OCI-LY7 (cell line): Measurements from ENCODE around the gene RPS6KA5. TPM values are rescaled to one million over a fixed set of nuclear protein-coding genes. Genes with fewer than 3 reads are reported as not detected.
"Not testable (repeated sequence)": the region's sequence is repeated elsewhere in the genome, so short reads cannot be mapped to it uniquely, and the experiment has no call there.

Source experiments
- BruUV-seq: library from RNA; stranded (reverse); fragments of 400-500 nt; replicated peaks from 2 replicates; lab custom pipeline; 2021; lab: Mats Ljungman, UMichigan
- CTCF ChIA-PET: fragments of 300-600 bp; sonication (Branson Sonifier 250); formaldehyde crosslinking; loops from one replicate; lab custom pipeline; 2022; ENCODE audit warnings: antibody characterized with exemption; ENCODE audit not compliant: unreplicated experiment; lab: Charles Lee
- POLR2A ChIA-PET: fragments of 300-600 bp; sonication (Branson Sonifier 250); formaldehyde crosslinking; loops from one replicate; lab custom pipeline; 2022; ENCODE audit warnings: antibody characterized with exemption; lab: Charles Lee
- DNase-seq: peaks from one replicate; pipeline ENCODE4 v3.0.0-alpha.2; 2015; ENCODE audit warnings: low spot score
- H2AFZ ChIP-seq: fragments of 200-600 bp; sonication (generic), shearing (Covaris generic); 2 replicates; pipeline ENCODE4 v1.6.1; 2014; ENCODE audit warnings: mild to moderate bottlenecking, antibody characterized with exemption, low read length, moderate library complexity
- H3K27ac ChIP-seq: fragments of 200-600 bp; sonication (generic); 2 replicates; pipeline ENCODE4 v1.5.1; 2014; ENCODE audit warnings: mixed run types, low read depth, mild to moderate bottlenecking, moderate library complexity, low read length, inconsistent platforms; ENCODE audit not compliant: poor library complexity, severe bottlenecking
- H3K36me3 ChIP-seq: fragments of 200-600 bp; sonication (generic); 2 replicates; pipeline ENCODE4 v1.6.1; 2014; ENCODE audit warnings: mild to moderate bottlenecking, antibody characterized with exemption, low read length, moderate library complexity, mixed read lengths; ENCODE audit not compliant: insufficient read depth
- H3K4me1 ChIP-seq: fragments of 200-600 bp; sonication (generic); 2 replicates; pipeline ENCODE4 v1.5.1; 2014; ENCODE audit warnings: mild to moderate bottlenecking, low read length; ENCODE audit not compliant: insufficient read depth, poor library complexity, severe bottlenecking
- H3K4me2 ChIP-seq: fragments of 200-600 bp; sonication (generic); 2 replicates; pipeline ENCODE4 v1.6.1; 2014; ENCODE audit warnings: mild to moderate bottlenecking, low read length
- H3K4me3 ChIP-seq: fragments of 200-600 bp; sonication (generic); 2 replicates; pipeline ENCODE4 v1.5.1; 2014; ENCODE audit warnings: mild to moderate bottlenecking, low read depth, low read length; ENCODE audit not compliant: poor library complexity, severe bottlenecking
- H3K79me2 ChIP-seq: fragments of 200-600 bp; sonication (generic); 2 replicates; pipeline ENCODE4 v1.6.1; 2016; ENCODE audit warnings: low read depth, mild to moderate bottlenecking, low read length, moderate library complexity, mixed read lengths; ENCODE audit not compliant: insufficient read depth
- H3K9me2 ChIP-seq: fragments of 200-600 bp; sonication (generic); 2 replicates; pipeline ENCODE4 v1.6.1; 2016; ENCODE audit warnings: mild to moderate bottlenecking, low read length, mixed read lengths; ENCODE audit not compliant: insufficient read depth
- H3K9me3 ChIP-seq: fragments of 200-600 bp; sonication (generic); 2 replicates; pipeline ENCODE4 v1.6.1; 2014; ENCODE audit warnings: mild to moderate bottlenecking, mixed run types, low read length, mixed read lengths
- H4K20me1 ChIP-seq: fragments of 200-600 bp; sonication (generic); 2 replicates; pipeline ENCODE4 v1.6.1; 2014; ENCODE audit warnings: mild to moderate bottlenecking, antibody characterized with exemption, low read length, moderate library complexity, mixed read lengths; ENCODE audit not compliant: insufficient read depth
- CTCF ChIP-seq: fragments of 200-600 bp; sonication (generic); conservative IDR thresholded peaks from 2 replicates; pipeline ENCODE4 v1.5.1; 2014; ENCODE audit warnings: mild to moderate bottlenecking, antibody characterized with exemption, low read length, moderate library complexity, mixed read lengths
- EZH2phosphoT487 ChIP-seq: fragments of 200-600 bp; sonication (generic); IDR thresholded peaks from 2 replicates; pipeline ENCODE4 v1.6.1; 2018; ENCODE audit warnings: low read depth, borderline replicate concordance, mild to moderate bottlenecking, mixed run types, antibody characterized with exemption, low read length, moderate library complexity, mixed read lengths
- intact Hi-C: fragments of 100-400 bp; cut with micrococcal nuclease; formaldehyde crosslinking; loops from one replicate; pipeline ENCODE4 v1.10.0; 2022; ENCODE audit not compliant: unreplicated experiment
- total RNA-seq, 2 experiments: library from RNA; depleted of rRNA in 1 of 2; stranded (reverse); fragments of >200 nt in 1 of 2; shearing (Covaris generic) in 1 of 2; gene quantifications; 2 replicates each; pipeline ENCODE4 v1.2.3, GENCODE V29; 2014 to 2022

Gene RPS6KA5
- total RNA-seq, 2 experiments from 2014 or later = 9.6 to 12.7 TPM

GRCh38 chr14:91103116-91103515 is 42.7 kb upstream of the RPS6KA5 start:
- H3K4me1 ChIP-seq = no peaks in the 10 kb centered on the region
- H4K20me1 ChIP-seq = no peaks in the 10 kb centered on the region
- H3K4me3 ChIP-seq = no peak overlapping the region
- intact Hi-C loops = no loop called here
- CTCF ChIA-PET = no interaction called here
- H3K79me2 ChIP-seq = no peaks in the 10 kb centered on the region
- no peaks in the 10 kb centered on the region for H3K36me3 ChIP-seq
- no peak for DNase-seq
- TF ChIP-seq EZH2phosphoT487 = no peak
- TF ChIP-seq CTCF = no peak
- no TSS peak for BruUV-seq
- POLR2A ChIA-PET = no interaction called here
- H3K27ac ChIP-seq = no peak overlapping the region
- H3K9me2 ChIP-seq = no peaks in the 10 kb centered on the region
- H3K9me3 ChIP-seq = no peaks in the 10 kb centered on the region
- H3K4me2 ChIP-seq = no peak overlapping the region
- H2AFZ ChIP-seq = no peak overlapping the region

GRCh38 chr14:91100102-91100501 is 39.7 kb upstream of the RPS6KA5 start:
- no TSS peak for BruUV-seq
- no peaks in the 10 kb centered on the region for H3K9me2 ChIP-seq
- intact Hi-C loops = no loop called here
- no peaks in the 10 kb centered on the region for H4K20me1 ChIP-seq
- H3K36me3 ChIP-seq = no peaks in the 10 kb centered on the region
- no peak overlapping the region for H3K4me3 ChIP-seq
- no peak overlapping the region for H2AFZ ChIP-seq
- no peak for TF ChIP-seq CTCF
- TF ChIP-seq EZH2phosphoT487 = no peak
- H3K27ac ChIP-seq = no peak overlapping the region
- no peaks in the 10 kb centered on the region for H3K9me3 ChIP-seq
- no peak for DNase-seq
- ChIA-PET CTCF (no interaction called here), POLR2A (interaction anchor here (0.6 to 1.1 kb wide), 3 partner anchors 33 to 172 kb away, joined by 3 read pairs; no protein-coding TSS in a partner anchor)
- H3K4me1 ChIP-seq = no peaks in the 10 kb centered on the region
- H3K79me2 ChIP-seq = no peaks in the 10 kb centered on the region
- H3K4me2 ChIP-seq = no peak overlapping the region

GRCh38 chr14:91098591-91098990 is 38.1 kb upstream of the RPS6KA5 start:
- DNase-seq = no peak
- no peaks in the 10 kb centered on the region for H3K36me3 ChIP-seq
- no peaks in the 10 kb centered on the region for H3K9me2 ChIP-seq
- H2AFZ ChIP-seq = no peak overlapping the region
- intact Hi-C loops = no loop called here
- H3K27ac ChIP-seq = no peak overlapping the region
- no peak overlapping the region for H3K4me3 ChIP-seq
- TF ChIP-seq CTCF (no peak), EZH2phosphoT487 (no peak)
- no peak overlapping the region for H3K4me2 ChIP-seq
- no peaks in the 10 kb centered on the region for H4K20me1 ChIP-seq
- CTCF ChIA-PET = no interaction called here
- no peaks in the 10 kb centered on the region for H3K9me3 ChIP-seq
- H3K4me1 ChIP-seq = no peaks in the 10 kb centered on the region
- POLR2A ChIA-PET = interaction anchor here (0.6 to 1.1 kb wide), 4 partner anchors 10 to 18 kb away, joined by 3 to 5 read pairs (median 4); partner anchors contain the start of gene DGLUCY
- no peaks in the 10 kb centered on the region for H3K79me2 ChIP-seq
- BruUV-seq = no TSS peak

GRCh38 chr14:91097657-91098056 is 37.2 kb upstream of the RPS6KA5 start:
- CTCF ChIA-PET = not testable (repeated sequence)
- POLR2A ChIA-PET = interaction anchor here (0.6 to 0.7 kb wide), 3 partner anchors 16 to 31 kb away, joined by 4 read pairs; no protein-coding TSS in a partner anchor

More at GRCh38 chr14:91097657-91098056, 37.2 kb upstream of the RPS6KA5 start:
- H3K27ac ChIP-seq, H2AFZ ChIP-seq, BruUV-seq, H3K9me2 ChIP-seq, H3K79me2 ChIP-seq, DNase-seq, H3K36me3 ChIP-seq, intact Hi-C loops, H3K4me1 ChIP-seq, H4K20me1 ChIP-seq, H3K4me3 ChIP-seq, H3K9me3 ChIP-seq, H3K4me2 ChIP-seq: not testable (repeated sequence)
